Urinary bladder (tissue), 4 donors: ENCODE data around the gene SLC45A2. TPM values are rescaled to one million over a fixed set of nuclear protein-coding genes. Genes with fewer than 3 reads are reported as not detected.
"Not testable (repeated sequence)": the region's sequence is repeated elsewhere in the genome, so short reads cannot be mapped to it uniquely, and the experiment has no call there.

Experiments used
- DNase-seq: peaks from one replicate; pipeline ENCODE4 v3.0.0-alpha.2; 2015; ENCODE audit errors: extremely low spot score
- H3K27ac ChIP-seq: one replicate; pipeline ENCODE4 v1.5.1; 2013; ENCODE audit warnings: low read depth, mild to moderate bottlenecking, moderate library complexity
- H3K36me3 ChIP-seq: one replicate; pipeline ENCODE4 v1.6.1; 2013; ENCODE audit warnings: mild to moderate bottlenecking, moderate library complexity; ENCODE audit not compliant: insufficient read depth
- H3K4me1 ChIP-seq: one replicate; pipeline ENCODE4 v1.6.1; 2013; ENCODE audit warnings: mild to moderate bottlenecking, moderate library complexity; ENCODE audit not compliant: insufficient read depth
- H3K4me3 ChIP-seq: one replicate; pipeline ENCODE4 v1.5.1; 2013; ENCODE audit warnings: low read depth, low read length
- WGBS: extraction: QIAGEN DNeasy Blood & Tissue Kit; methylation state at CpG from one replicate; pipeline ENCODE4 v1.1.7; 2013; 5-methylcytosine and 5-hydroxymethylcytosine counted together
- polyA plus RNA-seq: library from polyadenylated mRNA; stranded (reverse); fragments of 200-250 nt; gene quantifications from one replicate; pipeline ENCODE4 v1.2.3, GENCODE V29; 2013
- total RNA-seq: library from RNA; depleted of rRNA; stranded (reverse); fragments of >200 nt; gene quantifications from one replicate; pipeline ENCODE4 v1.2.3, GENCODE V29; 2014
- donor health status: healthy with polysubstance abuse.
- donor health status: healthy.

The SLC45A2 gene
- total and polyA plus RNA-seq, 2 donors, result not detected

DNA sequence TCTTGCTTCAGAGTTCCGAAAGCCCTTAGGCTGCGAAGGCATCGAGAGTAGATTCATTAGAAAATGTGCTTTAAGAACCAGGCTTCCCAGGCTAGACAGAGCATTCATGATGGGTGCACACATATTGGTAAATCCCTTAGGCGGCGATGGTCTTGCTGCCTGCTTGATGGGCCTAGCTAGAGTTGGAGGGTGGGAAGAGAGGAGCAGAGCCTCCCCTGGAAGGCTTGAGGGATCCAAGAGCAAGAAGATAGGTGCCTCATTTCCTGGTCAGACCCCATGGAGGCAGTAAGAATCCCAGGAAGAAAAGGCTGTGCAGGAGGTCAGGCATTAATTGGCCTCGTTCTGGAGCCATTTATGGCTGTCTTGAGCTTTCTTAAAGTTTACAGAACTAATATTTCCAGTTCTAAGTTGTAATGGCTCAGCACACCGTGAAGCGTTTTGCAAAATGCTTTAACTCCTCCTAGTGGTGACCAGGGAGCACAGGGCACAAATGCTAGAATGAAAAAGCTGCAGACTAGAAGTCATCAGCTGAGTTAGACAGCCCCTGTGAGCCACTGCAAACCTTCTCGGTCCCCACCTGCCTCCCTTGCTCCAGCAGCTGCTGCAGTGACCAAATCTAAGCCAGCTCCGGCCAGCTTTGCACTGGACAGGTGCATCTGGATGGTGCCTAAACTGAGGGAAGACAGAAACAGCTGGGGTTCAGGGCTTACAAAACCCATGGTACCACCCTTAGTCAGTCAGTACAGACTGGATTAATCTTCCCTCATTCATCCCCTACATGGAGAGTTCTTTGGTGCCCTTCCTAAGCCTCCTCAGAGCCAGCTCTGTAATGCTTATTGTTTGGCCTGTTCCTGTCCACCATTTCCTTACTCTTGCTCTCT, 14.7 kb downstream of the SLC45A2 start:
- 54% methylated on average over 10 of the region's 10 CpGs for WGBS
- no peaks in the 10 kb centered on the region for H3K36me3 ChIP-seq
- no peak overlapping the region for H3K4me3 ChIP-seq
- no peak for DNase-seq
- H3K4me1 ChIP-seq, result no peaks in the 10 kb centered on the region
- no peak overlapping the region for H3K27ac ChIP-seq

DNA sequence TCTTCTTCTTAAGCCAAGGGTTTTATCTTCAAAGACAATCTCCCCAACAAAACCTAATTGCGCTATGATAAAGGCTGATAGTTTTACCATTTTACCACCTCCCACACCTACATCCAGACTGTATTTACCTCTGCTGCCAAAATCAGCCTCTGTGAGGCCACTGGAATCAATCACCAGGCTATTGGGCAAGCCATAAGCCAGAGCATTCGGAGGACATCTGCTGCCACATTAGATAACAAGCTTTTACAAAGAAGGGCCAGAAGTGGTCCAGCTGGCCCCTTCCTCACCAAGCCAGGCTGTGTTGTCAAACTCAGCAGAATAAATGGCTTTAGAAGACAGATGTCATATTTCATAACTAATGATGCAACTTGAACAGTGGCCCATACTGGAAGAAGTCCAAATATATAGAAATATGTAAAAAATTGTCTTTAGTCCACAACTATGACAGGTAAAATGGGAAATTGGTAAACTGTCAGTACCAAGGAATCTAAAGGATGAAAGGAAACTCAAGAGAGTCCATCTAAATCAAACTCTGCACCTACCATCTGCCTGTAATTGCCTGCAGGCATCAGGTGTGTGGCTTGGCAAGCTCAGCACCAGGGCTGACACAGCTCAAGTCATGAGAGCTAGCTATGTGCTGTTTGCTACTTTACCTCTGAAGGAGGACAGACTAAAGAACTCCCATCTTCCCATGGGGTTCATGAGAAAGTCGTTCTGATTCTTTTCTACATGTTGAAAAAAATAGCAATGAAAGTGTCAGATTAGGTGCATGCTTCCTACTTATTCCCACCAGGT, 16.1 kb downstream of the SLC45A2 start:
- DNase-seq, result no peak
- no peak overlapping the region for H3K4me3 ChIP-seq
- no peaks in the 10 kb centered on the region for H3K36me3 ChIP-seq
- H3K27ac ChIP-seq, result no peak overlapping the region
- WGBS, result 55% methylated on average over 3 of the region's 3 CpGs
- no peaks in the 10 kb centered on the region for H3K4me1 ChIP-seq

DNA sequence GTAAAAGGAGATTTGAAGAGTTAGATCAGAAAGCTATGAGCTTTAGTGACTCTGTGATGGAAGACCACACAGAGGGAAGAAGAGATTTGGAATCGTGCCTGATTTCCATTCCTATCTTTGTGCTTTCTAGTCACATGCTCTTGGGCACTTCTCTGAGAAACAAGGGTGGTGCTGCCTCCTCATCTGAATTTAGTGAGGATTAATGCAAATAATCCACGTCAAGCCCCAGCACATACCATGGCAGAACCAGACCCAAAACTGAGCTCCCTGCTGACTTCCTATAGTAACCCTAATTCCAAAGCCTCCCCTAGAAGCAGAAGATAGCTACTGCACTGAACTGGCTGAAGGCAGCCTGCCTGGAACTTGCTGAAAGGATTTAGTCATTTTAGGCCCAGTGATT, 17.7 kb downstream of the SLC45A2 start:
- WGBS, result 47% methylated on average over 2 of the region's 2 CpGs
- no peak for DNase-seq
- Histone ChIP-seq H3K27ac (no peak overlapping the region), H3K36me3 (no peaks in the 10 kb centered on the region), H3K4me3 (no peak overlapping the region), H3K4me1 (no peaks in the 10 kb centered on the region)

DNA sequence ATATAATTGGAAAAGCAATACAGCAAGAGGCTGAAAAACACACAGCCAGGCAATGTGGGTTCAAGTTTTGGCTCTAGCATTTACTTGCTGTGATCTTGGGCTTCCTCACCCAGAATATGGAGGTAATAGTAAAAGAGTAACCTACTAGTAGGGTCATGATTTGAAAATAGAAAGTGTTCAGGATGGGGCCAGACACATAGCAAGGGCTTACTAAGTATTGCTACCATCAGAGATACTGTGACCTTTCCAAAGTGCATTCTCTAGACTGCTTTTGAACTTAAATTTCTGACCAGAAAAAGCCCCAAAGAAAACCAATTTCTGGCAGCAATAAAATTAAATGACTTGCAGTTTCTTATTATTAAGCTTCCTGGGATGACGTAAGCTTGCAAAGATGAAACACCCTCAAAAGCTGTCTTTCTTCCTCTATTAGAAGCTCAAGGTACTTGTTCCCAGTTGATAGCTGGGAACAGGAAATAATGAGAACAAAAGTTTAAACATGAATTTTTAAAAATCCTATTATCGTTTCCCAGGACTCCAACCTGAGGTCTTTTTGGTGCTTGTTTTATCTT, 20.3 kb downstream of the SLC45A2 start:
- H3K27ac ChIP-seq, result no peak overlapping the region
- no peak for DNase-seq
- H3K4me1 ChIP-seq, result no peaks in the 10 kb centered on the region
- H3K36me3 ChIP-seq, result no peaks in the 10 kb centered on the region
- WGBS, result 81% methylated on average over 2 of the region's 2 CpGs
- H3K4me3 ChIP-seq, result no peak overlapping the region

DNA sequence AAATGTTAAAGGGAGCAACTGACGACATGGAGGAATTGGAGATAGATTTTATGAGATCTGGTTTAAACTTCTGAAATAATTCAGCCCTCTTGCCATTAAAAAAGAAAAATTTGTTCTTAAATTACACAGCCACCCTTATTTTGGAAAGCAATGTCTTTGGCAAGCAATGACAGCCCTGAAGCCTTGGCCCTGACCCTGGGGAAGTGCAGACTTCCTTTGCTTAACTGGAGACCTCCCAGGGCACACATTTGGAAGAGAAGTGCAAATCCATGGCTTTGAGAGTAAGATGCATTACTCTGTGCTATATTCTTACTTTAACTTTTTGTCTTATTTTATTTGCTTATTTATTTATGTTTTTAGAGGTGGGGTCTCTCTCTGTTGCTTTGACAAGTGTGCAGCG, 26.3 kb downstream of the SLC45A2 start:
- no peak for DNase-seq
- H3K36me3 ChIP-seq, result no peaks in the 10 kb centered on the region
- H3K4me1 ChIP-seq, result no peaks in the 10 kb centered on the region
- no peak overlapping the region for H3K4me3 ChIP-seq
- no peak overlapping the region for H3K27ac ChIP-seq
- 57% methylated on average over 2 of the region's 2 CpGs for WGBS

DNA sequence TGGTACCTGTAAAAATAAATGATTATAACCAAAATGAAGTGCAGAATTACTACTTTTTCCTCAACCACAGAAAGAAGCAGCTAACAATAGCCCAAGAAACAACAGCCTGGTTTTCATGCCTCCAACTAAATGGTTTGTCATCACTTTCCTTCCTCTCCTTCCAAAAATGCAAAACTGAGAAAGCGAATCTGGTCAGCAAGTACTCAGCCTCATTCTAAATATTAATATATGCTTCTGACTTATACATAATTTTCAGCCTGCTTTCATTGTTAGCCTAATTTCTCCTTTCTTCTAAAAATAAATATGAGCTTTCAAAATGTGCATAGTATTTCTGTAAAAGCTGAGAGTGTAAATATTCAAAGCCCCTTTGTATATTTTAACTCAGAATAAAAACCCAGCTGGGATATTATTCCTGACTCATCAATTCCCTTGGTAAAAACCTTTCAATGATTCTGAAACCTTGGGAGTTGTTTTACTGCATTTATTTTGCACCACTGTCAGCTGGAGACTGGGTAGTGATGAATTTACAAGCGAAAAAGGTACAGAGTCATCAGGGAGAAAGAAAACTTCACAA, 26.8 kb downstream of the SLC45A2 start:
- Histone ChIP-seq H3K4me3 (no peak overlapping the region), H3K27ac (no peak overlapping the region), H3K4me1 (no peaks in the 10 kb centered on the region), H3K36me3 (no peaks in the 10 kb centered on the region)
- 55% methylated on average over 2 of the region's 2 CpGs for whole genome bisulfite sequencing
- no peak for DNase-seq

DNA sequence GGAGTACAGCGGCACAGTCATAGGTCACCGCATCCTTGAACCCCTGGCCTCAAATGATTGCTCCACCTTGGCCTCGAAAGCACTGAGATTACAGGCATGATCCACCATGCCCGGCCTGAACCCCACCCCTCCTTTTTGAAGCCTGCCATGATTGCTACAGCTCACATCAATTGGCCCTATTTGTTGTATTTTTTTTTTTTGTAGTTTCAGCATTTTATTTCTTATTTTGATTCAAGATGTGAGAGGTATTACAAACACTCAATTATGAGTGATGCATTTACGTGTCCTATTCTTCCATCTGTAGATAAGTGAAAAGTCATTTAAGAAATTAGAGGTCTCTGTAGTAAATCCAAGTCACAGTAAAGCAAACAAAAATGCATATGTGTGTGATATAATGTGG, 32.3 kb downstream of the SLC45A2 start:
- H3K27ac ChIP-seq, H3K4me3 ChIP-seq, DNase-seq, H3K36me3 ChIP-seq, H3K4me1 ChIP-seq: not testable (repeated sequence)
- 77% methylated on average over 5 of the region's 5 CpGs for WGBS

DNA sequence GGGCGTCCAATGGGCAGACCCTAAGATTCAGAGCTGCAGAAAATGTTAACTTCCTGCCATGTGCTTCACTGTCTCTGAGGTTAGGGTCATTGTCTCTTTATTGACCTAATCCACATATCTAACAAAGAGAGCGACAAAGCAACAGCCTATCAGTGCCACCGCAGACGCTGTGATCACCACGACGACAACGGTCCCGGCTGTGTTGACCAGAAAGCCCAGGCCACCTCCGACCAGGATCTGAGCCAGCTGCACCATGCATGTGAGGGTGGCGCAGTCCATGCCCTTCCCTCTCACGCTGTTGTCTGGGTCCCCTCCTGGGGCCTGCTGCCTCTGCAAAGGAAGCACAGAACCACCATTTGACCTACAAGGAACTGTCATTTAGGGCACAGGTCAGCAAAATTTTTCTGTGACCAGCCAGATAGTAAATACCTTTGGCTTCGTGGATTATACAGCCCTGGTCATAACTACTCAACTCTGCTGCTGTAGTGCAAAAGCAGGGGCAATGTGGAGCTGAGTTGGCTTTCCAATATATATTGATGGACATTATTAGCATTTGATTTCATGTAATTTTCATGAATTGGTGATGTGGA, 39.9 kb downstream of the SLC45A2 start:
- WGBS, result 79% methylated on average over 12 of the region's 12 CpGs
- Histone ChIP-seq H3K4me3 (no peak overlapping the region), H3K27ac (no peak overlapping the region), H3K4me1 (no peaks in the 10 kb centered on the region), H3K36me3 (no peaks in the 10 kb centered on the region)
- no peak for DNase-seq

DNA sequence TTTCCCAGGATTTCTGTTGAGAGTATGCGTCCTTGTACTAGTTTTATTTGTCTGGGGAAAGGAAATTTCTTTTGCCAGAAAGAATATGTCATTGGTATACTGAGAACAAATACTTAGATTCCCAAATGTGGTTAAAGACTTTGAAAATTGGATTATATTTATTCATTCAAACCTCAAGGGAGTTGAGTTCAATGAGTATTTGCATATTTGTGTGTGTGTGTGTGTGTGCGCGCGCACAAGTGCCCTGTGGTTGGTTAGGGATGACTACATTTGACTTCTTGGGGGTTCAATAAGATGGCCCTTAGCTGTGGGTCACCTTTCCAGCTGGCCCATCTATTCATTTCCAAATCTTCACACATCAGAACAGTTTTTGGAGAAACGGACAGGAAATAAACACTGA, 43.4 kb downstream of the SLC45A2 start:
- H3K4me3 ChIP-seq, result no peak overlapping the region
- WGBS, result 81% methylated on average over 5 of the region's 5 CpGs
- no peaks in the 10 kb centered on the region for H3K4me1 ChIP-seq
- H3K36me3 ChIP-seq, result no peaks in the 10 kb centered on the region
- H3K27ac ChIP-seq, result no peak overlapping the region
- DNase-seq, result no peak

DNA sequence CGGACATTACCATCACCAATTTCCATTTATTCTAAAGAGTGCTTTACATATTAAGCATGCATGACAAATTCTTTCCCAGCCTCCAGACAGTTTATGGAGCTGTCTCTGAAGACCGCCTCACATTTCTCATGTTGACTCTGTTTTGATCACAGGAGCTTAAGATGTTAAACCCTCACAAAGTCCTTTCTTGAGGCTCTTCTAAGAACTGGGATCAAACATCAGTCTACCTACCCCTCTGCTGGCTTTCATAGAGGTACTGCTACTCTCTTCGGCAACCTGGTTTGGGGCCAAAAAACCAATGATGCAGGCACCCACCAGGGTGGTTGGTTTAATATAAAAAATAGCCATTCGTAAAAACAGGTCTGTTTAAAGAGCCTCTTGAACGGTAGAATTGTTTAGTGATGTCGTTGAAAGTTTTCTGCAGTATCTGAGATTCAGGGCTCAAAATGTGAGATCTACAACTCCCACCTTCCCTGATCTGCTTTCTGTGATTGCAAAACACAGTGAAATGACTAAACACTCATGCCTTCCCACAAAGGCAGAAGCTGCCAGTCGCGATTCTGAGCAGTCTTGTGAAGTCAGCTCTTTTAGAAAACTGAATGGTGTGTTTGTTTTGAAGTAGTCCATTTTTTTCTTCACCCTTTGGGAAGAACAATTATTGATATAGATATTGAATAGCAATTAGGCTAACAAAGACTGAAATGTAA, 44.8 kb downstream of the SLC45A2 start:
- Histone ChIP-seq H3K4me3 (no peak overlapping the region), H3K36me3 (no peaks in the 10 kb centered on the region), H3K4me1 (no peaks in the 10 kb centered on the region), H3K27ac (no peak overlapping the region)
- DNase-seq, result no peak
- WGBS, result 69% methylated on average over 8 of the region's 8 CpGs

DNA sequence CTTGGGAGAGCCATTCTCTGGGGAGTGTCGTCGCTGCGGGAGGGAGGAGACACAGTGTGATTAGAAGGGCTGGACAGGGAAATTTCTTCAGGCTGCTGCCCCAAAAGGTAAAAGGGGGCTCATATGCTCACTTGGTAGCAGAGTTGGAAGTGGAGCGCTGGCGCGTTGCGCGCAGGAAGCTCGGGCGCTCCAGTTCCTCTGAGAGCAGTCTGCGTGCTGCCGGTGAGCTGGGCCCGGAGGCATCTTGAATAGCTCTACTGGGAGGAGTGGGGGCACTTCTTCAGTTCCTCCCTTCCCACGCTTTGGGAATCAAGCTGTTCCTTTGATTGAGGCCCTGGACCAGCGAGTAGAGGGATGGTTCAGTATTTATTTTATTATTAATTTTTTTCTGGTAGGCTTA, 45.6 kb downstream of the SLC45A2 start:
- H3K4me1 ChIP-seq, result no peaks in the 10 kb centered on the region
- no peaks in the 10 kb centered on the region for H3K36me3 ChIP-seq
- no peak overlapping the region for H3K4me3 ChIP-seq
- DNase-seq, result no peak
- H3K27ac ChIP-seq, result no peak overlapping the region
- 6% methylated on average over 15 of the region's 15 CpGs for WGBS

DNA sequence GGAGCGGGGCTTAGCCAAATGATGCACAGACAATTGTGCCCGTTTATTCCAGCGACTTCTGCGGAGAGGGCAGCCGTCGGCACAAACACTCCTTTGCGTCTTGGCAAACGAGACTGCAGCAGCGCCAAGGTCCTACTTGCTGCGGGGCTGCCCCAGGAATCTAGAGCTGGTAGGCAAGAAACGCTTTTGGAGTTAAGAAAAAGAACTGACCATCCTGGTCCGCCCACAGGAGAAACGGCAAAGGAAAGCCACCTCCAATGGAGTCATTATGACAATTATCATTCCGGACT, 46.0 kb downstream of the SLC45A2 start:
- no peak for DNase-seq
- 13% methylated on average over 14 of the region's 14 CpGs for WGBS
- no peak overlapping the region for H3K4me3 ChIP-seq
- H3K36me3 ChIP-seq, result no peaks in the 10 kb centered on the region
- no peaks in the 10 kb centered on the region for H3K4me1 ChIP-seq
- H3K27ac ChIP-seq, result no peak overlapping the region
